OCI-LY7 (cell line): ENCODE data around the gene NRXN2. TPM values are rescaled to one million over a fixed set of nuclear protein-coding genes. Genes with fewer than 3 reads are reported as not detected.

ENCODE experiments used
- BruUV-seq: library from RNA; stranded (reverse); fragments of 400-500 nt; replicated peaks from 2 replicates; lab custom pipeline; 2021; lab: Mats Ljungman, UMichigan
- CTCF ChIA-PET: fragments of 300-600 bp; sonication (Branson Sonifier 250); formaldehyde crosslinking; loops from one replicate; lab custom pipeline; 2022; ENCODE audit warnings: antibody characterized with exemption; ENCODE audit not compliant: unreplicated experiment; lab: Charles Lee
- POLR2A ChIA-PET: fragments of 300-600 bp; sonication (Branson Sonifier 250); formaldehyde crosslinking; loops from one replicate; lab custom pipeline; 2022; ENCODE audit warnings: antibody characterized with exemption; lab: Charles Lee
- DNase-seq: peaks from one replicate; pipeline ENCODE4 v3.0.0-alpha.2; 2015; ENCODE audit warnings: low spot score
- H2AFZ ChIP-seq: fragments of 200-600 bp; sonication (generic), shearing (Covaris generic); 2 replicates; pipeline ENCODE4 v1.6.1; 2014; ENCODE audit warnings: mild to moderate bottlenecking, antibody characterized with exemption, low read length, moderate library complexity
- H3K27ac ChIP-seq: fragments of 200-600 bp; sonication (generic); 2 replicates; pipeline ENCODE4 v1.5.1; 2014; ENCODE audit warnings: mixed run types, low read depth, mild to moderate bottlenecking, moderate library complexity, low read length, inconsistent platforms; ENCODE audit not compliant: poor library complexity, severe bottlenecking
- H3K36me3 ChIP-seq: fragments of 200-600 bp; sonication (generic); 2 replicates; pipeline ENCODE4 v1.6.1; 2014; ENCODE audit warnings: mild to moderate bottlenecking, antibody characterized with exemption, low read length, moderate library complexity, mixed read lengths; ENCODE audit not compliant: insufficient read depth
- H3K4me1 ChIP-seq: fragments of 200-600 bp; sonication (generic); 2 replicates; pipeline ENCODE4 v1.5.1; 2014; ENCODE audit warnings: mild to moderate bottlenecking, low read length; ENCODE audit not compliant: insufficient read depth, poor library complexity, severe bottlenecking
- H3K4me2 ChIP-seq: fragments of 200-600 bp; sonication (generic); 2 replicates; pipeline ENCODE4 v1.6.1; 2014; ENCODE audit warnings: mild to moderate bottlenecking, low read length
- H3K4me3 ChIP-seq: fragments of 200-600 bp; sonication (generic); 2 replicates; pipeline ENCODE4 v1.5.1; 2014; ENCODE audit warnings: mild to moderate bottlenecking, low read depth, low read length; ENCODE audit not compliant: poor library complexity, severe bottlenecking
- H3K79me2 ChIP-seq: fragments of 200-600 bp; sonication (generic); 2 replicates; pipeline ENCODE4 v1.6.1; 2016; ENCODE audit warnings: low read depth, mild to moderate bottlenecking, low read length, moderate library complexity, mixed read lengths; ENCODE audit not compliant: insufficient read depth
- H3K9me2 ChIP-seq: fragments of 200-600 bp; sonication (generic); 2 replicates; pipeline ENCODE4 v1.6.1; 2016; ENCODE audit warnings: mild to moderate bottlenecking, low read length, mixed read lengths; ENCODE audit not compliant: insufficient read depth
- H3K9me3 ChIP-seq: fragments of 200-600 bp; sonication (generic); 2 replicates; pipeline ENCODE4 v1.6.1; 2014; ENCODE audit warnings: mild to moderate bottlenecking, mixed run types, low read length, mixed read lengths
- H4K20me1 ChIP-seq: fragments of 200-600 bp; sonication (generic); 2 replicates; pipeline ENCODE4 v1.6.1; 2014; ENCODE audit warnings: mild to moderate bottlenecking, antibody characterized with exemption, low read length, moderate library complexity, mixed read lengths; ENCODE audit not compliant: insufficient read depth
- CTCF ChIP-seq: fragments of 200-600 bp; sonication (generic); conservative IDR thresholded peaks from 2 replicates; pipeline ENCODE4 v1.5.1; 2014; ENCODE audit warnings: mild to moderate bottlenecking, antibody characterized with exemption, low read length, moderate library complexity, mixed read lengths
- EZH2phosphoT487 ChIP-seq: fragments of 200-600 bp; sonication (generic); IDR thresholded peaks from 2 replicates; pipeline ENCODE4 v1.6.1; 2018; ENCODE audit warnings: low read depth, borderline replicate concordance, mild to moderate bottlenecking, mixed run types, antibody characterized with exemption, low read length, moderate library complexity, mixed read lengths
- intact Hi-C: fragments of 100-400 bp; cut with micrococcal nuclease; formaldehyde crosslinking; loops from one replicate; pipeline ENCODE4 v1.10.0; 2022; ENCODE audit not compliant: unreplicated experiment
- total RNA-seq, 2 experiments: library from RNA; depleted of rRNA in 1 of 2; stranded (reverse); fragments of >200 nt in 1 of 2; shearing (Covaris generic) in 1 of 2; gene quantifications; 2 replicates each; pipeline ENCODE4 v1.2.3, GENCODE V29; 2014 to 2022

NRXN2 gene
- total RNA-seq, 2 experiments from 2014 or later, result 2.4 to 3.3 TPM

GRCh38 chr11:64663656-64664055 lies 59.3 kb downstream of the NRXN2 start:
- intact Hi-C loops, result no loop called here
- Histone ChIP-seq H3K27ac (no peak overlapping the region), H3K9me2 (no peaks in the 10 kb centered on the region), H3K4me1 (no peaks in the 10 kb centered on the region), H3K9me3 (no peaks in the 10 kb centered on the region), H2AFZ (no peak overlapping the region), H3K79me2 (no peaks in the 10 kb centered on the region), H3K36me3 (no peaks in the 10 kb centered on the region), H3K4me3 (no peak overlapping the region), H4K20me1 (no peaks in the 10 kb centered on the region), H3K4me2 (no peak overlapping the region)
- POLR2A ChIA-PET, result interaction anchor here (0.7 kb wide), 2 partner anchors 39 to 608 kb away, joined by 4 to 6 read pairs; no protein-coding TSS in a partner anchor
- DNase-seq, result no peak
- CTCF ChIA-PET, result no interaction called here
- TF ChIP-seq CTCF (no peak), EZH2phosphoT487 (no peak)
- BruUV-seq, result no TSS peak

DNA sequence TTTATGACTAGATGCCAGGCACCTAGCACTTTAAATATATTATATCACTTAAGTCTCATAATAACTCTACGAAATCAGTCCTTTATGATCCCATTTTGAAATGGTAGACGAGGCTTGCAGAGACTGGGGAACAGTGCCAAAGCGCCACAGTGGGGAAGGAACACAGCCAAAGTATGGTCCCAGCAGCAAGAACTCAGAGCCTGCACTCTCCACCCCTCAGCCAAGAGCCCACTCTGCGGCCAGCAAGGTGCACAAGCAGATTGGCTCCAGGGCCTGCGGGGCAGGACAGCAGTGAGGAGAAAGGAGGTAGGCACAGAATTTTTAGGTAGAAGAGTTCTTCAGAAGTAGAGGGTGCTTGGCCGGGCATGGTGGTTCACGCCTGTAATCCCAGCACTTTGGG lies 61.4 kb downstream of the NRXN2 start:
- POLR2A ChIA-PET, result interaction anchor here (0.6 kb wide), 2 partner anchors 44 to 54 kb away, joined by 3 to 4 read pairs; no protein-coding TSS in a partner anchor
- CTCF ChIA-PET, result no interaction called here
- BruUV-seq, result no TSS peak

More for the DNA sequence above, 61.4 kb downstream of the NRXN2 start:
- Histone ChIP-seq H3K9me2 (no peaks in the 10 kb centered on the region), H3K27ac (no peak overlapping the region), H2AFZ (no peak overlapping the region), H4K20me1 (no peaks in the 10 kb centered on the region), H3K36me3 (no peaks in the 10 kb centered on the region), H3K79me2 (no peaks in the 10 kb centered on the region), H3K4me2 (no peak overlapping the region), H3K4me3 (no peak overlapping the region), H3K4me1 (no peaks in the 10 kb centered on the region), H3K9me3 (no peaks in the 10 kb centered on the region)
- intact Hi-C loops, result no loop called here
- no peak for DNase-seq
- TF ChIP-seq CTCF (no peak), EZH2phosphoT487 (no peak)
